Calu3 (cell line): ENCODE results near the gene PEX10. TPM values are rescaled to one million over a fixed set of nuclear protein-coding genes. Genes with fewer than 3 reads are reported as not detected.

Experiments used
- BruUV-seq: library from RNA; stranded (reverse); fragments of 400-500 nt; replicated peaks from 2 replicates; lab custom pipeline; 2021; lab: Mats Ljungman, UMichigan
- CTCF ChIA-PET: fragments of 300-600 bp; sonication (Branson Sonifier 250); formaldehyde crosslinking; loops from one replicate; lab custom pipeline; 2022; ENCODE audit warnings: antibody characterized with exemption; lab: Charles Lee
- DNase-seq: peaks from one replicate; pipeline ENCODE4 v3.0.0; 2022
- H3K27ac Mint-ChIP-seq: one replicate; pipeline ENCODE4 v1.8.0; 2022; ENCODE audit warnings: mixed read lengths; ENCODE audit not compliant: unreplicated experiment
- H3K27me3 Mint-ChIP-seq: one replicate; pipeline ENCODE4 v1.8.0; 2022; ENCODE audit warnings: mixed read lengths; ENCODE audit not compliant: unreplicated experiment
- H3K36me3 Mint-ChIP-seq: one replicate; pipeline ENCODE4 v1.8.0; 2022; ENCODE audit warnings: mild to moderate bottlenecking, moderate library complexity, mixed read lengths; ENCODE audit not compliant: insufficient read depth, unreplicated experiment
- H3K4me1 Mint-ChIP-seq: one replicate; pipeline ENCODE4 v1.8.0; 2022; ENCODE audit warnings: mild to moderate bottlenecking, low read depth, mixed read lengths; ENCODE audit not compliant: unreplicated experiment
- H3K4me3 Mint-ChIP-seq: one replicate; pipeline ENCODE4 v1.8.0; 2022; ENCODE audit warnings: mild to moderate bottlenecking, low read depth, moderate library complexity, mixed read lengths; ENCODE audit not compliant: unreplicated experiment
- H3K9me3 Mint-ChIP-seq: one replicate; pipeline ENCODE4 v1.8.0; 2022; ENCODE audit warnings: low read depth, mixed read lengths; ENCODE audit not compliant: unreplicated experiment
- intact Hi-C: fragments of 100-400 bp; cut with micrococcal nuclease; formaldehyde crosslinking; loops from one replicate; pipeline ENCODE4 v1.10.0; 2022; ENCODE audit not compliant: unreplicated experiment
- total RNA-seq: library from RNA; stranded (reverse); gene quantifications from 2 replicates; pipeline ENCODE4 v1.2.3, GENCODE V29; 2022
- TF ChIP-seq, protein P1 (sequence below): fragments of 200-600 bp; IDR thresholded peaks from one replicate; pipeline ENCODE4 v1.8.0; 2022; ENCODE audit warnings: antibody characterized with exemption; ENCODE audit not compliant: unreplicated experiment

PEX10 gene
- total RNA-seq, 1 experiment from 2014 or later = 24.0 TPM

DNA sequence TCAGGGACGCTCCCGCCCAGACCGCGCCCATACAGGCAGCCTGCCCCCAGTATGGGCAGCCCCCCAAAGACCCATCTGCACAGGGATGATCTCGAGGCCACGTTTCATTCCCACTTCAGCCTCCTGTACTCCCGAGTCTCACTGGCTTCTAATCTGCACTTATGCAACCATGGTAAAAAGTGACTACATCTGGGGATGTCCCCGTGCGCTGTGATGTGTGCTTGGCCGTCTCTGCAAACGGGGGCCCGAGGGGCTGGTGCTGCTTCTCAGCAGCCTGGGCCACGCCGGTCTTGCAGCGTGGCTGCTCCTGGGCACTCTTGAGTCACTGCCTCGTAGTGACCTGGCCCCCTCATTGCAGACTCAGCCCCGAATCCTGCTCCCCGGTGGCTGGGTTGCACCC, 46.3 kb upstream of the PEX10 start:
- intact Hi-C loops = no loop called here
- TF ChIP-seq, protein P1, sequence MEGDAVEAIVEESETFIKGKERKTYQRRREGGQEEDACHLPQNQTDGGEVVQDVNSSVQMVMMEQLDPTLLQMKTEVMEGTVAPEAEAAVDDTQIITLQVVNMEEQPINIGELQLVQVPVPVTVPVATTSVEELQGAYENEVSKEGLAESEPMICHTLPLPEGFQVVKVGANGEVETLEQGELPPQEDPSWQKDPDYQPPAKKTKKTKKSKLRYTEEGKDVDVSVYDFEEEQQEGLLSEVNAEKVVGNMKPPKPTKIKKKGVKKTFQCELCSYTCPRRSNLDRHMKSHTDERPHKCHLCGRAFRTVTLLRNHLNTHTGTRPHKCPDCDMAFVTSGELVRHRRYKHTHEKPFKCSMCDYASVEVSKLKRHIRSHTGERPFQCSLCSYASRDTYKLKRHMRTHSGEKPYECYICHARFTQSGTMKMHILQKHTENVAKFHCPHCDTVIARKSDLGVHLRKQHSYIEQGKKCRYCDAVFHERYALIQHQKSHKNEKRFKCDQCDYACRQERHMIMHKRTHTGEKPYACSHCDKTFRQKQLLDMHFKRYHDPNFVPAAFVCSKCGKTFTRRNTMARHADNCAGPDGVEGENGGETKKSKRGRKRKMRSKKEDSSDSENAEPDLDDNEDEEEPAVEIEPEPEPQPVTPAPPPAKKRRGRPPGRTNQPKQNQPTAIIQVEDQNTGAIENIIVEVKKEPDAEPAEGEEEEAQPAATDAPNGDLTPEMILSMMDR = no peak
- no peak for DNase-seq
- Mint-ChIP-seq H3K4me3 (no peak overlapping the region), H3K27me3 (peaks cover 19% of the 10 kb centered on the region), H3K27ac (no peak overlapping the region), H3K36me3 (no peaks in the 10 kb centered on the region), H3K9me3 (no peaks in the 10 kb centered on the region), H3K4me1 (no peaks in the 10 kb centered on the region)
- BruUV-seq = no TSS peak
- CTCF ChIA-PET = no interaction called here

DNA sequence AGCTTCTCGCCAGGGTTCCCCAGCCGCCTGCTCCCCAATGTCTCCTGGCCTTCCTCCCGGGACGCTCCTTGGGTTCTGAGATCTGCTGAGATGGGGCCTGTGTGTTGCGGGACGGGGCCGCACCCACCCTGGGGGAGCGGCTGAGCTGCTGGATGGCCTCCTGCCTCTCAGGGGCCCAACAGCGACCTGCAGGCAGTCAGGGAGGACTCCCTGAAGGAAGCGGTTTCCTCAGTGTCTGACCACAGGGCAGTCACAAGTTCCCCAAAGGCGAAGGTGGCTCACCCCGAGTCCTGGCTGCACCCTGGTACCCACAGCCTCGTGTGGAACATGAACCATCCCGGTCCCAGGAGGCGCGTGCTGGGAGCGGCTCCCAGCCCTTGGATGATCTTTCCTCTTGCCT, 45.1 kb upstream of the PEX10 start:
- H3K27ac Mint-ChIP-seq = no peak overlapping the region
- intact Hi-C loops = no loop called here
- peaks cover 5% of the 10 kb centered on the region for H3K36me3 Mint-ChIP-seq
- TF ChIP-seq, protein P1 = no peak
- H3K27me3 Mint-ChIP-seq = peaks cover 7% of the 10 kb centered on the region
- DNase-seq = no peak
- no peak overlapping the region for H3K4me3 Mint-ChIP-seq
- no TSS peak for BruUV-seq
- CTCF ChIA-PET = no interaction called here
- no peaks in the 10 kb centered on the region for H3K9me3 Mint-ChIP-seq
- H3K4me1 Mint-ChIP-seq = no peaks in the 10 kb centered on the region

DNA sequence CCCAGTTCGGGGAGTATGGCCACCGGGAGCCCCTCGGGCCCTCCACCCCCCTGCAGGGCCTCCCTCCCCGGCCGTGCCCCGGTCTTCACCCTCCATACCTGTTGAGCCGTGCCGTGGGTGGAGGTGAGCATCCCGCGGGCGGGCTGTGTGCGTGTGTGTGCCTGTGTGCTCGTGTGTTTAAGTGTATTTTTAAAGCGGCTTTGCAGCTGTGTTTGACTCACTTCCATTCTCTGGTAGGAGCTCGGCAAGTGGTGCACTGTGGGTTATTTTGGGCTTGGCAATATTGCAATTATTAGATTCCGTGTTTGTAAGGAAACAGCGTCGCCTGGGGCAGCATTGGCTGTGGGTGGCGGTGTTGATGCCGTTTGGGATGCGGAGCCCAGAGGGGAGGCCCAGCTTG, 43.4 kb upstream of the PEX10 start:
- CTCF ChIA-PET = no interaction called here
- H3K4me3 Mint-ChIP-seq = no peak overlapping the region
- TF ChIP-seq, protein P1 = no peak
- peaks cover 5% of the 10 kb centered on the region for H3K36me3 Mint-ChIP-seq
- intact Hi-C loops = no loop called here
- no peaks in the 10 kb centered on the region for H3K27me3 Mint-ChIP-seq
- no peak for DNase-seq
- no TSS peak for BruUV-seq
- H3K27ac Mint-ChIP-seq = no peak overlapping the region
- no peaks in the 10 kb centered on the region for H3K9me3 Mint-ChIP-seq
- H3K4me1 Mint-ChIP-seq = no peaks in the 10 kb centered on the region

DNA sequence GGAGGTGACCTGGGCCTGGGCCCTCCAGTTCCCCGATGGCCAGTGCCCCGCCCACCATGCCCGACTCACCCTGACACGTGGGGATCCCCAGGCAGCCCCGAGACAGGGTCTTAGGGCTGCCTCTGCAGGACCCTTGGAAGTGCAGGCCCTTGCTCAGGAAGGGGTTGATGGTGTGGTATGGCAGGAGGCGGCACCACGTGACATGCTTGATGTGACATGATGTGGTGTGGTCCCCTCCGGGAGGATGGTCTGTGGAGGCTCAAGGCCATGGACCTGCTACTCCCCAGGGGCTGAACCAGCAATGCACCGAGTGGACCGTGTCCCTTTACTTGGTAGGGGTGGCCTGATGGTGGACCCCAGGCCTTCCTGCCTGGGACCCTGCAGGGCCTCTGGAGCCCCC, 41.9 kb upstream of the PEX10 start:
- no peak overlapping the region for H3K27ac Mint-ChIP-seq
- DNase-seq = no peak
- intact Hi-C loops = no loop called here
- no peaks in the 10 kb centered on the region for H3K27me3 Mint-ChIP-seq
- no peak overlapping the region for H3K4me3 Mint-ChIP-seq
- CTCF ChIA-PET = interaction anchor here (0.6 kb wide), 1 partner anchor 8 kb away, joined by 6 read pairs; no protein-coding TSS in a partner anchor
- peaks cover 5% of the 10 kb centered on the region for H3K36me3 Mint-ChIP-seq
- no peaks in the 10 kb centered on the region for H3K9me3 Mint-ChIP-seq
- H3K4me1 Mint-ChIP-seq = no peaks in the 10 kb centered on the region
- no TSS peak for BruUV-seq
- TF ChIP-seq, protein P1 = no peak
